GM21390 (cell line): Measurements from ENCODE around the gene LRMDA.
"Not testable (repeated sequence)": the region's sequence is repeated elsewhere in the genome, so short reads cannot be mapped to it uniquely, and the experiment has no call there.

Experiments used
- ATAC-seq: cut with Tn5 transposase; IDR thresholded peaks from one replicate; pipeline ENCODE4 v1.9.1; 2021; ENCODE audit not compliant: unreplicated experiment

The LRMDA gene

DNA sequence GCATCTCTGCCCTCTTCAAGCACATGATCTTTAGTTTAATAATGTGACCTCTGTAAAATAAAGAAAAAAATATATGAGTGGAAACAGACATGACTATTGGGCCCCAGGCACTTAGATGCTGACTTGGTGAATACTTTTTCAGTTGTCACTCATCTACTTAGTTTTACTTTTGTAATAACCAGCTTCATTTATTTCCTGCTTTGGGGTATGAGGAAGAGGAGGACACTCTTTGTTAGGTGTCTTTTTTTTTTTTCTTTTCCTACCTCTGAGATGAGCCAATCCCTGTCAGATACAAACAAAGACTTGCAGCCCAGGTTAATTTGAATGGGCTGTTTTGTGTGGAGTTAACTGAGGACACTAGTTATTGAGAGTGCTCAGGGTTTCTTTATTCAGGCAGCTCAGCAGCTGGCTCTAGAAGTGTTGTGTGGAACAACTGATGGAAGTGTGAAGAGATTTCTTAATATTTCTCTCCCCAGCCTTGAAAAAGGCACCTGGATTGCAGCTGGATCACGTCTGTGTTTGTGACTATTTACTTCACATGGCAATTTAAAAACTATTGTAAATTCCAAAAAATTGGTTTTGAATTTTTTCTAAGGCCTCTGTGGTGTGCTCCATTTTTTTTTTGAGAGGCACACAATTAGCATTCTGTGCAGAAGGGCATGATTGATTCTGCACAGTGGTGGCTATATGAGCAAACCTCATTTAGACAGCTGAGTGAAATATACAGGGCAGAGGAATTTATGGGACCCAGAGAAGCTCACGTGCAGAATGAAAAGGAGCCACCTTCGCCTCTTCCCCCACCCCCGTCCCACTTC, 333.8 kb downstream of the LRMDA start:
- ATAC-seq = no peak

DNA sequence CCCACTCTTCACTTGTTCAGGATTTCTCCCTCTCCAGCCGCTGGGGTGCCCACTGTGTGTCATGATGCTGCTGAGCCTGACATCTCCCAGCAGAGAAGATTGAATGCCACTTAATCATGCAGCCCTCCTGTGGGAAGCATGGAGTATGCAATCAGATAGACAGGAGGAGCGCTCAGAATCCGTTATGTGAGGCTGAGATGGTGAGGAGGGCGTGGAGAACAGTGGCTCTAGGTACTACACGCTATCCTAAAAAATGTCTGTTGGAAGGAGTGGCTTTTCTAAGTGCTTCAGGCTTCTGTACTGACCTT, 334.3 kb downstream of the LRMDA start:
- ATAC-seq = no peak

DNA sequence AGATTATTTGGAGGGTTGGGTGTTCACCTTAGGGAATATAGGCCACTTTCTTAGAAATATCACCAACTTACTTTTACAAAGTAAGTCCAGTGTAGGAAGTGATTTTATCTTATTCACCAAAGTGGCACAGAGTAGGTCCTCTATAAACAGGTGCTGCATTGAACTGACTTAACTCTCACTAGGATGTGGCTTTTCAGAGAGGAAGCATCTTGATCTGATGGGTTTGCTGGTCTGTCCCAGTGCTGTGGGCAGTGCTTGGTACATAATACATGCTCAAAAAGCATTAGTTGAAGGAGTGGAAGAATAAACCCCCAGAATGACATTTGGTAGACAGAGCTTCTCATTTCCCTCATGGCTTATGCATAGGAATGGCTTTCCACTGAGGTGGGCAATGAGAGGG, 334.7 kb downstream of the LRMDA start:
- no peak for ATAC-seq

DNA sequence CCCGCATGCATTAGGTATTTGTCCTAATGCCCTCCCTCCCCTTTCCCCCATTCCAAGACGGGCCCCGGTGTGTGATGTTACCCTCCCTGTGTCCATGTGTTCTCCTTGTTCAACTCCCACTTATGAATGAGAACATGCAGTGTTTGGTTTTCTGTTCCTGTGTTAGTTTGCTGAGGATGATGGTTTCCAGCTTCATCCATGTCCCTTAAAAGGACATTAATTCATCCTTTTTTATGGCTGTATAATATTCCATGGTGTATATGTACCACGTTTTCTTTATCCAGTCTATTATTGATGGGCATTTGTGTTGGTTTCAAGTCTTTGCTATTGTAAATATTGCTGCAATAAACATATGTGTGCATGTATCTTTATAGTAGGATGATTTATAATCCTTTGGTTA, 335.3 kb downstream of the LRMDA start:
- ATAC-seq = not testable (repeated sequence)

DNA sequence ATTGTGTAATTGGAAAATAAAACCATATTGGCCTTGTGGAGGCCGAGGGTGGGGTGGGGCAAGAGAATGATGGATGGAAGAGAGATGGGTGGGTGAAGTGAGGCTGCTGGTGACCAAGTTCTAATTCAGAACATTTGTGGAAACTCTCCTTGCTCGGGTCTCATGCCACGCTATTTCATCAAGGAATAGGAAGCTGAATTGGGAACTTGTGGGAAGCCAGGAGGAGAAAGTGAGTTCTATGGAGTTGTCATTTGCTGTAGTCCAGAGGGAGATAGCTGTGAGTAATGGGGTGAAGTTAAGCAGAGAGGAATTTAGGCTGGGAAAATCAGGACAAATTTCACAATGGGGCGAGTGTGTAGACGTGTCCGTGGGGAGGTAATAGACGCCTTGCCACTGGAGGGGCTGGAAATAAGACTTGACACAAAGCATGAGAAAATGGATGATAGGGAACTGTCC, 339.2 kb downstream of the LRMDA start:
- no peak for ATAC-seq

DNA sequence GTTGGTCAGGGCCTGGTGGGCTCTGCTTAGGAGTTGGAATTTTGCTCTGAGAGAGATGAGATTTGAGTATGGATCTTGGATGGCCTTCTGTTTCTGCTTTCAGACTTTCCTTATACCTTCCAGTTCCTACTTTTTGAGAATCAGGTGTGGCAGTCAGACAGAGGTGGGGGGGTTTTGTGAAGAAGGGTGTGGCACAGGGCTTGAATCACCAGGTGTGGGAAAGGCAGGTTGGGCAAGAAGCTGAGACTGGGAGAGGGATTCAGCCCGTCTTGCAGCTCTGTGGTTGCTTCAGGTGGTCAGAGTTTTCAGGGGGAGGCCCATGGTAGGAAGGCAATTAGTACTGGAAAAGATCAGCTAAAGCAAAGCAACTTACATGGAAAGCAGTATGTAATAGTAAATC, 340.2 kb downstream of the LRMDA start:
- ATAC-seq = no peak

DNA sequence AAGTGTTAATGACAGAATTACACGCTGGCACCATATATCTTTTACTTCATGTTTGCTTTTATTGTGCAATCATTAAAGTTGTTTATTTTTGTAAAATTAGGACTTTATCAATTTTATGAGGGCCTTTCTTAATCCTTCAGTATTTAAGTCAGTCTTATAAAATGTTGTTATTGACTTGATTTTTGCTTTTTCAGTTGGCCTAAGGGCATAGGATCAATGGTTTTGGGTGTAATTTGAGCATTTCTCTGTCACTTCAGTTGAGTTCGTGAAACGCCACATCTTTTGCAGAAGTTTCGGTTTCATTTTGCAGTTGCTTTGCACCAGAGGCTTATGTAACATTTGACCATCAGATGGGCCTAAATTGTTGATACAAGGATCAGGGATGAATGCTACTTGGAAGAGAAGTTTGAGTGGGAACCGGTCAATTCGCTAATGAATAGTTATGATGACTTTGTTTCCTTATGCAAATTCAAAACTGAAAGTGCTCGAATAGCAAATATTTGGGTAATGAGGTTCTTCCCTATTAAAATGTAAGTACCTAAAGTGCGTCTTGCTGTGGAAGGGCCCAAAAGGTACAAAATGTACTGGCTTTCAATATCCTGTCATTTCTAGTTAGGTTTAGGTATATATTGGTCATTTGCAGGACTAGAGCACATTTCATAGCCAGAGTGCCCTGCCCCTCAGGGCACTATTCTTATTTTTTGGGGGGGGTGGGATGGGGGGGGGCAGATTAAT, 340.9 kb downstream of the LRMDA start:
- ATAC-seq = no peak

DNA sequence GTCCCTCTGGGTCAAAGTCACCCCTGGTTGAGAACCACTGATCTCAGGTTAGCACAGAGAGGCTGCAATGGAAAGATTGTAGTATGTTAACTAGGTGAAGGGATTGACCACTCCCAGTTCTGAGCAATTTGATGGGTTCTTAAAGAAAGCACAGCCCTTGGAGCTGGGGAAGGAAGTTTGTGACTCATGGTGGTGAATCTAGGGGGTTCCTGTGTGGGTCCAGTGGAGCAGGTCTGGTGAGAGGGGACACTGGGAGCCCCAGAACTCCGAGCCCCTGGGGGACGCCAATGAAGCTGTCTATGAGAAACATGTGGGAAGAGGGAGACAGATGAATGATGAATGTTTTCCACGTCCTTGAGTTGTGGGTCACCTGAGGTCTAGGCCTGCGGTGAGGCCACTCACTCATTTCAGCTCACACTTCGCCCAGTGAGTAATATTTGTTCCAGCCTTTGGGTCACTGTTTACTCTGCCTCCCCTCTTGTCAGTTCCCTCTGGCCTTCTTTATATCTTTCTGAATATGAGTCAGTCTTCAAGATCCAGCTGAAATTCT, 341.9 kb downstream of the LRMDA start:
- ATAC-seq = no peak

DNA sequence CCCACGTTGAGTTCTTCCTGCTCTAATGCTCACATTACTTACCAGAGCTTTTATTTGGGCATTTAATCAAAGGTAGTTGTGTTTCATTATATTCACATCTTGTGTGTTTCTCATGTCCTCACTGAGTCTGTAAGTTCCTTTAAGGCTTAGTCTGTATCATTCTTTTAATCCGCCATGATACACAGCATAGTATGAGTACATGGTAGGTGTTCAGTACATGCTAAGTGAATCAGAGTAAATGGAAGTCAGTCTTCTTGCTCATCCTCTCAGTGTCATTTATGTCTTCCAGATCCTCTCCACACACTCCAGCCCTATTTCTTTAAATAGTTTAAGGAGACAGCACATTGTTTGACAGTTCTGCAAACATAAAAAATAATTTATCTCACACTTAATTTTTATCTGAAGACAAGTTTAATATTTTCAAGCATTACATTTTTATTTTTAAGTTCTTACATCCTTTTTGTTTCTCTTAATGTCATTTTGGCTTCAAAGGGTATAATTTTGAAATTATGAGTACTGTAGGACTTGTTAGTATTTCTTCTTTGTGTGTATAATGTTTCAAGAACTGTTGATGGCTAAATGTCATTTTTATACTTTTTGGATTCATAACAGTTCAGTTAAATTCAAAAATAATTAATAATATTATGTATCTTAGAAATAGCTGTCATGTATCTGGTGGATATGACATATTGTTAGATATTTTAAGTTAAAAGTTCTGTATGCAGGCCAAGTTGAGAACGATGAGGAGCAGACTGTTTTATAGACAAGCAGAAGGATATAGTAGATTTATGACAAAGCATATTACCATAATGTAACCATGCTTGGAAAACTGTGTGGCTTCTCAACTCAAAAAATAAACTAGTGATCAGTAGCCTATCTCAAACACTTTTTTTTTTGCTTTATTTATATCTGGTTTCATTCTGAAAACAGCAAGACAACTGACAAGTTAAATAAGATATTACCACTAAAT, 342.7 kb downstream of the LRMDA start:
- no peak for ATAC-seq

DNA sequence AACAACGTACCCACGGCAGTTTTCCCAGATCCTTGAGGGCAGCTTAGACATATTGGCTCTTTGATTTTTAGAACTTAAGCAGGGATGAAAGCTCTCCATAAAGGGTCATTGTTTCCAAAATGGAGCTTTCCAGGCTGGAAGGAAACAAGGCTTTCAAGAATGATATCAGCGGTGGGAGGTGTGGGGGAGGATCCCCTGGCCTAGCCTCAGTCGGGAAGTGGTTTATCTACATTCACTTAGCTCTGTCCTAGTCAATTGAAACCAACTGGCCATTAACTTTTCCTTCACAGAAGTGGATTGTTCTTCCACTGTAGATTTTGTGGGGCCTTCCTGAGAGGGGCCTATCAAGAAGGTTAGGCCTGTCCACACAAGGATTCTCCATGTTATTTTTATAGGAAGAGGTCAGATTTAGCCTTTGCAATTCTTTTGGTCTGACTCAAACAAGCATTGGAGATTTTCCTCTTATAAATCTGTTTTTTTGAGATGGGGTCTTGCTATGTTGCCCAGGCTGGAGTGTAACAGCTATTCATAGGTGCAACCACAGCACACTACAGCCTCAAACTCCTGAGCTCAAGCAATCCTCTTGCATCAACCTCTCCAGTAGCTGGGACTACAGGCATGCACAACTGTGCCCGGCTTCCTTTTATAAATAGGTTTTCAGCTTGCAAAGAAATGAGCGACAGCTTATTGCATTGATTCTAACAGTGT, 343.5 kb downstream of the LRMDA start:
- ATAC-seq = no peak

DNA sequence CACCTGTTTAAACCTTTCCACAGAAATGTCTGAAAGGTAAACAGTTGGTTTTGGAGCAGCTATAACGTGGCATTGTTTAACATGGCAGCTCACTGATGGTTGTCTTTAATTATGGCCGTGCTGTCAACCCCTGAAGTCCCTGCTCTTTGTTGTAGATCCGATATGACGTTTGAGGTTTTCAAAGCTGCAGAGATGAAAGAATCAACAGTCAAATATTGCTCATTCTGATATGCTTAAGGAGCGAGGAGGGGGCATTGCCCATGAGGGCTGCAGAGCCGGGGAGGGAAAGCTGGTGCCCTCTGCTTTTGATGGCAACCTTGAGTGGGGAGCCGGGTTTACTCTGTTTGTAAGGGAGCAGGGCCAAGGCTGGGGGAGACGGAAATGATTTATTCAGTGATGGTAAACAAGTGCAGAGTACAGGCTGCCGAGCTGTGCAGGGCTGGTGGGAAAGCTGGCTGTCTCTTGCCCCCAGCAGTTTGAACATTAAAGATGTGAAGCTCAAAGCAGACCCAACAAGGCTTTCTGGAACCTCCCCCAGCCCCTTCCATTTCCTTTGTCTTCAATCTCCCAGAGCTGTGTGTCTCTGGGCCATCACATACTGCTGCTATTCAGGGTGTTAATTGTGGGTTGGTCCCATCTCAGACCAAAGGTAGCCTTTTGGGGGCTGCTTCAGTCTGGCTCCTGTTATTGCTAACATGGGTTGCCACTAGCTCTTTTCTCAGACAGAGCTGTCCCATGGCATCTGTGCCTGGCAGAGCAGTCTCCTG, 345.5 kb downstream of the LRMDA start:
- ATAC-seq = no peak

DNA sequence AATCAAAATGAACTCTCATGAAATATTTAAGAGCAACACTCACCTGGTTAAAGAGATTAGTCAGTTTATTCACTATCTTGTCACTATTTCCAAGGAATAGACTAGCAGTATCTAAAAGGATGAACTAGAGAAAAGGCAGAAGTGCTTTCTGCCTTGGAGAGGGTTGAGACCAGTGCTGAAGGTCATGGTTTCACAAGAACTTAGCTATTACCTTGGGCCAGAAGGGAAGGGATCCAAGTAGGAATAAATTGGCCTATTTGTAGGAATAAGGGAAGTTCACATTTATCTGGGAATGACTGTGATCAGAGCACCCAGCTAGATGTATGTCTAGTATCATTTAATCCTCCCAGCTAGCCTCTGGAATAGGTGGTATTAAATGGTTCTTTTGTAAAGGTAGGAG, 347.2 kb downstream of the LRMDA start:
- ATAC-seq = no peak

DNA sequence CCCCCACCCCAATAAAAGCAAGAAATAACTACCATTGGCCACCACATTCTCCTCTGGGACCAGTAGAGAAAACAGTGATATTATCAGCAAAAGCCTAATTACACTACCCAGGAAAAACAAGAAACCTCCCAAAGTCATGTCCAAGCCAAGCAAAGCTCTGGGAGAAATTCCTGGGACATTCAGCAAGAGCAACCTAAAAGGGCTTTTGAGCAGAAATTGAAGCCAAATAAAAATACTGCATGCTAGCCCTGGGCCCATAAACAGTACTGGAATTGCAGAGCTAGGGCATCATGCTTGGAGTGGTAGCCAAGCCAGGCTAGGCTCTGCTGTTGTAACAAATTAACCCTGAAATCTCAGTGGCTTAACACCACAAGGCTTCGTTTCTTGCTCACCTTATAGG, 347.9 kb downstream of the LRMDA start:
- no peak for ATAC-seq

DNA sequence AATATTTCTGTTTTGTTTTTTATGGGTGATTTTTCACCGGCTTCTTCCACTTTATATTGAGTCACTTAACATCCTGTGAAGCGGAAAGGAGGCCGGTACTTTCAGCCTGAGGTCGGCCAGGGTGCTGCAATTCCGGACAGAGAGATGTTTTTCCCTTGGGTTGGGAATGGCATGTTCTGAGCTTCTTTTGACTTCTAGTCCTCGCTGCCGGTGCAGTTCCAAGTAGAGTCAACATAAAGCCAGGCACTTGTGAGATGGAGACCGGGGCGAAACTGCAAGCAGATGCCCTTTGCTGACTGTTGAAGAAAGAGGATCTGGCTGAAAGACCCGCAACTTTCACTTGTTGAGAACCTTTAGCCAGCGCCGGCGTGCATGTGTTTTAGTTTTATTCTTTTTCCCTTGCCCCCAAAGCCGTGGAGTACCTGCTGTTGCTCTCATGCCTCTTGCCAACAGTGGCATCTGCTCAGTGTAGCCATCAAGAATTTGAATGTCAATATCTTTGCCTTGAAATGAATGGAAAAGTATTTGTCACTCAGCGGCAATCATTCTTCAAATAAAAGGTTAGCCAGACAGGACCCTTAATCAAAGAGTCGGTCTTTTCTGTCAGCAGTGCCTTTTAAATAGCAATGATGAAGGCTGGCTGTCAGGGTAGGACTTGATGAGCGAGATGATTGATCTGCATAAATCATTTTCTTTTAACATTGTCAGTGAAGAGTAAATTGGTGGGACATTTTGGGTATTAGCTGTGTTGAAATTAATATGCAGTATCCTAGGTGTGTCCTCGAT, 351.2 kb downstream of the LRMDA start:
- ATAC-seq = no peak

DNA sequence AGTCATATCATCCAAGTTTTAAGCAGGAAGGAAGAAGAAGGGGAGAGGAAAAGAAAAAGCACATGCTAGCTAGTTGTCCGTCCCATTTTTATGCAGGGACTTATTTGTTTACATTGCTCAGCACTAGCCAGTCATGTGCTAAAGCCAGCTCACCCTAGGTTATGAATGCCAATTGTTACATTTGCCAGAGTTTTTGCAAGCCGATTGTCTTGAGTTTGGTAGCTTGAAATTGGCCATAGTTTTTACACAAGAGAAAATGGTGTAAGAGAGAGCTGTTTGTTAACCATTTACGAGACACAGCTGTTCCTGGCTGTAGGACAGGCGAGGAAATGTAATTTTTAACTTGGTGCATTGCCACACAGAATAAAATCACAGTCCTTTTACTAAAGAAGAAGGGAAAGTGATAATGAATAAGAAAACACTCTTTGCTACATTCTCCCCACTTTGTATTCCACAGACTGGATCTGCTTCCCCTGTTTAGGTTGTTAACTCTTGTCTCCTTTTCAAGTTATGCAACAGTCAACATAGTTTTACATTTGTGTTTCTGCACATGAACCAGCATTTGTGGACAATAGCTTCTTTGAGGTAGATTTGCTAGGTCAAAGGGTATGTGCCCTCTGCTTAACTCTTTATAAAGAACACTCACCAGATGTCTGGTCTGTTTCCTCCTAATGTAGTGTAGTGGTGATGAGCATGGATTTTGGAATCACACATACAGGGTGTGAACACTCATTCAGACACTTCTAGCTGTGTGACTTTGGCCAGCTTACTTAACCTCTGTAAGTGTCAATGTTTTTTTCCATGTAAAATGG, 357.2 kb downstream of the LRMDA start:
- ATAC-seq = no peak

DNA sequence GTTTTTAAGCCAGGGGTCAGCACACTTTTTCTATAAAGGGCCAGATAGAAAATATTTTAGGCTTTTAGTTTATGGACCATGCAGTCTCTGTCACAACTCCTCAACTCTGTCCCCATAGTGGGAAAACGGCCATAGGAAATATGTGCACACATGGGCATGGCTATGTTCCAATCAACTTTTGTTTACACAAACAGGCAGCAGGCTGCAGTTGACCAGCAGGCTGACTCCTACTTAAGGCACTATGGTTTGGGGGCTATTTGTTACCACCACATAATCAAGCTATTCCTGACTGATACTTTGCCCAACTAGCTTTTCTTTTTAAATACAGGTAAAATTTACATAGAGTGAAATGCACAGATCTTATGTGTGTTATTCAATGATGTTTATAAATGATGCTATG, 362.4 kb downstream of the LRMDA start:
- ATAC-seq = no peak

DNA sequence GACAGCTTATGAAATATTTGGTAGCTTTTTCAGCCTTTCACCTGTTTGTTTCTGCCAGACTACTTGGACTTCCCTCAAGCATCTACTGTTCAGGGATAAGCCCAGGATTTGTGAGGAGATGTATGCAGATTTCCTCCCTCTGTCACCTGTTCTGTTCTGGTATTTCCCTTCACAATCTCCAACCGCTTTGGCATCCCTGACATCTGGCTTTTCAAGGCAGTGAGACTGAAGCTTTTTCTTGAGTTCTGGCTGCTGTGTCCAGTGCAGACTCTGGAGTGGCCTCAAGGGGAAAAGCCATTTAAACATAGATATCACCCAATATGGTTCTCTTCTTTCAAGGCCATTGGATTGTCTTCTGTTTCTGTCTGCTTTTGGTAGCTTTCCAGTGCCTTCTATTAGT, 369.7 kb downstream of the LRMDA start:
- ATAC-seq = no peak

DNA sequence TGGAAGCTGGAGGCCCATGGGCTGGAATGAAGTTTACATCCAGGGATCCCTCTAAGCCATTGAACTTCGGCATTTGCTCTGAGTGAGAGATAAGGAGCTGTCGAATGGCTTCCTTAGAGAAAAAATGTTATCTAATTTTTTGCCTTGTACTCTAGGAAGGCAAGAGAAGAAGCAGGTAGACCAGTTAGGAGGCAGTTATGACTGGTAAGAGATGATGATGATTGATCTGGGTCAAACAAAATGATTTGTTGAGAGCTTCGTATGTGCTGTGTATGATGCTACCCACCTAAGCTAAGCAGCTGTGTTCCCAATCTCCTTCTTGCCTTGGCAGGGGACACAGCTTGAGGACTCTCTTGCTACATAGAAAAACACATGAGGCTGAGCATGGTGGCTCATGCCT, 370.2 kb downstream of the LRMDA start:
- ATAC-seq = no peak
